Naive thymus-derived CD4-positive, alpha-beta T cell (primary cell): Measurements from ENCODE around the gene SUSD6. TPM values are rescaled to one million over a fixed set of nuclear protein-coding genes. Genes with fewer than 3 reads are reported as not detected.

Experiments
- ATAC-seq: fragments of 150-1000 bp; cut with Tn5 transposase; 2 replicates; pipeline ENCODE4 v1.10.0; 2021; ENCODE audit warnings: mild to moderate bottlenecking, moderate library complexity
- CTCF ChIA-PET: fragments of 350-600 bp; sonication (Branson Sonifier 250); formaldehyde crosslinking; loops from one replicate; lab custom pipeline; 2021; ENCODE audit warnings: antibody characterized with exemption; lab: Charles Lee
- POLR2A ChIA-PET: fragments of 350-600 bp; sonication (Branson Sonifier 250); formaldehyde crosslinking; loops from one replicate; lab custom pipeline; 2021; ENCODE audit warnings: antibody characterized with exemption, inconsistent platforms; lab: Charles Lee
- DNase-seq, 9 donors: peaks; one replicate each; pipeline versions ENCODE4 v3.0.0 to v3.0.0-alpha.2; 2020 to 2022; ENCODE audit warnings: mixed read lengths in 1 of 9
- H3K27ac ChIP-seq: one replicate; pipeline ENCODE4 v1.7.0; 2013; ENCODE audit warnings: mild to moderate bottlenecking, low read depth, low read length, moderate library complexity
- H3K27me3 ChIP-seq, 2 donors: one replicate each; pipeline ENCODE4 v1.7.0; 2013; ENCODE audit warnings: low read length in 2 of 2, mild to moderate bottlenecking in 2 of 2, moderate library complexity in 2 of 2; ENCODE audit not compliant: control insufficient read depth in 2 of 2, insufficient read depth in 2 of 2
- H3K36me3 ChIP-seq, 3 experiments: 1 replicate in 2 of 3; 2 replicates in 1 of 3; pipeline ENCODE4 v1.7.0; 2013; ENCODE audit warnings: low read length in 3 of 3, mild to moderate bottlenecking in 3 of 3, moderate library complexity in 1 of 3; ENCODE audit not compliant: insufficient read depth in 3 of 3, control insufficient read depth in 2 of 3
- H3K4me1 ChIP-seq, 2 donors: one replicate each; pipeline ENCODE4 v1.7.0; 2013; ENCODE audit warnings: low read length in 2 of 2, mild to moderate bottlenecking in 2 of 2, moderate library complexity in 1 of 2; ENCODE audit not compliant: control insufficient read depth in 2 of 2, insufficient read depth in 2 of 2
- H3K4me3 ChIP-seq: 2 replicates; pipeline ENCODE4 v1.7.0; 2013; ENCODE audit warnings: mild to moderate bottlenecking, low read length
- H3K9me3 ChIP-seq, 3 experiments: 1 replicate in 2 of 3; 2 replicates in 1 of 3; pipeline ENCODE4 v1.7.0; 2013; ENCODE audit warnings: low read length in 3 of 3; ENCODE audit not compliant: control insufficient read depth in 2 of 3
- H3K27ac Mint-ChIP-seq, 9 donors: one replicate each; pipeline ENCODE4 v1.8.0; 2020 to 2022; ENCODE audit warnings: mixed read lengths in 9 of 9, mild to moderate bottlenecking in 8 of 9, moderate library complexity in 5 of 9, inconsistent platforms in 2 of 9
- H3K27me3 Mint-ChIP-seq, 5 donors: one replicate each; pipeline ENCODE4 v1.8.0; 2021 to 2022; ENCODE audit warnings: mixed read lengths in 5 of 5, mild to moderate bottlenecking in 1 of 5
- H3K36me3 Mint-ChIP-seq, 5 donors: one replicate each; pipeline ENCODE4 v1.8.0; 2020 to 2022; ENCODE audit warnings: mixed read lengths in 5 of 5, mild to moderate bottlenecking in 3 of 5, inconsistent platforms in 1 of 5
- H3K4me1 Mint-ChIP-seq, 7 donors: one replicate each; pipeline ENCODE4 v1.8.0; 2020 to 2022; ENCODE audit warnings: mixed read lengths in 7 of 7, mild to moderate bottlenecking in 3 of 7, inconsistent platforms in 1 of 7
- H3K4me3 Mint-ChIP-seq, 10 donors: one replicate each; pipeline ENCODE4 v1.8.0; 2020 to 2022; ENCODE audit warnings: mild to moderate bottlenecking in 10 of 10, mixed read lengths in 10 of 10, moderate library complexity in 6 of 10, inconsistent platforms in 2 of 10
- H3K9me3 Mint-ChIP-seq, 11 donors: one replicate each; pipeline ENCODE4 v1.8.0; 2020 to 2022; ENCODE audit warnings: mixed read lengths in 11 of 11, mild to moderate bottlenecking in 4 of 11, inconsistent platforms in 1 of 11, moderate library complexity in 1 of 11
- intact Hi-C, 2 donors: fragments of 100-400 bp; cut with micrococcal nuclease; formaldehyde crosslinking; loops; one replicate each; pipeline ENCODE4 v1.15.1; 2023
- polyA plus RNA-seq, 2 donors: library from polyadenylated mRNA; unstranded; fragments of 300-500 nt; fragmentation: Illumina TruSeq; gene quantifications; one replicate each; pipeline ENCODE4 v1.2.3, GENCODE V29; 2021
- total RNA-seq, 6 experiments: library from RNA in 5 of 6; stranded (reverse) in 5 of 6; gene quantifications; 1 replicate in 5 of 6; 2 replicates in 1 of 6; pipeline ENCODE4 v1.2.3 and lab custom pipeline; 2021 to 2026

Gene SUSD6
- total and polyA plus RNA-seq, 7 experiments from 2014 or later, result 4.3 to 90.8 (median 44.6) TPM

DNA sequence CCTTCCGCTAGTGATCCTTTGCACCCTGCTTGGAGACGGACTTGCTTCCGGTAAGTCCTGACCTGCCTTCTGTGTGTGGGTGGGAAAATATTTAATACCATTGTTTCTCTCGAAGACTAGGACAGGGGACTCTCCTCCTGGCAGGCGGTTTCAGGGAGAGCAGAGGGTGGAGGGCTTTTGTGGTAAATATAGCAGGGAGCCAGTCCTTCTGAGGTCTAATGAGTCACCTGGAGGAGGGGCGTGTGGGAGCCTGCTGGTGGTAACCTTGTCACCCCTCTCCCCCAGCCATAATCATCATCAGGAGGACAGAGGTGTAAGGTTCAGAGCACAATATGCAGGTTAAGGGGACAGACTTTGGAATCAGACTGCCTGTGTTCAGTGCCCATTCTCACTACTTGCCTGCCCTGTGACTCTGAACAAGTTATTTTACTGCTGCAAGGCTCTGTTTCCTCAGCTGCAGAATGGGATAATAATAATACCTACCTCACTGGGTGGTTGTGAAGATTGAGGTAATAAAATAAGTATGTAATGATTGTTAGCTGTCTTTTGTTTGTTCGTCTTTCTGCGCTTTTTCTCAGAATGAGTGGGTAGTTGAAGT, 47.4 kb downstream of the SUSD6 start:
- H3K9me3 ChIP-seq, result no peaks in the 10 kb centered on the region
- Mint-ChIP-seq H3K27ac (peak overlapping the region in 6 of 9 donors; percentile 8 to 38 (median 20)), H3K4me3 (no peak overlapping the region), H3K27me3 (no peaks in the 10 kb centered on the region), H3K36me3 (peaks cover 9 to 37% (median 28%) of the 10 kb centered on the region in 5 donors), H3K9me3 (no peaks in the 10 kb centered on the region), H3K4me1 (peaks cover 69 to 96% (median 82%) of the 10 kb centered on the region in 7 donors)
- intact Hi-C loops, result no loop called here
- no peak for ATAC-seq
- H3K4me3 ChIP-seq, result no peak overlapping the region
- H3K27me3 ChIP-seq, result no peaks in the 10 kb centered on the region
- CTCF ChIA-PET, result interaction anchor here (1.2 kb wide), 1 partner anchor 11 kb away, joined by 3 read pairs; no protein-coding TSS in a partner anchor
- H3K27ac ChIP-seq, result no peak overlapping the region
- DNase-seq, result no peak
- H3K36me3 ChIP-seq, result peaks cover 0 to 22% (median 0%) of the 10 kb centered on the region in 3 experiments
- peaks cover 9 to 21% of the 10 kb centered on the region in 2 donors for H3K4me1 ChIP-seq
- POLR2A ChIA-PET, result interaction anchor here (0.6 kb wide), 1 partner anchor 253 kb away, joined by 3 read pairs; no protein-coding TSS in a partner anchor

DNA sequence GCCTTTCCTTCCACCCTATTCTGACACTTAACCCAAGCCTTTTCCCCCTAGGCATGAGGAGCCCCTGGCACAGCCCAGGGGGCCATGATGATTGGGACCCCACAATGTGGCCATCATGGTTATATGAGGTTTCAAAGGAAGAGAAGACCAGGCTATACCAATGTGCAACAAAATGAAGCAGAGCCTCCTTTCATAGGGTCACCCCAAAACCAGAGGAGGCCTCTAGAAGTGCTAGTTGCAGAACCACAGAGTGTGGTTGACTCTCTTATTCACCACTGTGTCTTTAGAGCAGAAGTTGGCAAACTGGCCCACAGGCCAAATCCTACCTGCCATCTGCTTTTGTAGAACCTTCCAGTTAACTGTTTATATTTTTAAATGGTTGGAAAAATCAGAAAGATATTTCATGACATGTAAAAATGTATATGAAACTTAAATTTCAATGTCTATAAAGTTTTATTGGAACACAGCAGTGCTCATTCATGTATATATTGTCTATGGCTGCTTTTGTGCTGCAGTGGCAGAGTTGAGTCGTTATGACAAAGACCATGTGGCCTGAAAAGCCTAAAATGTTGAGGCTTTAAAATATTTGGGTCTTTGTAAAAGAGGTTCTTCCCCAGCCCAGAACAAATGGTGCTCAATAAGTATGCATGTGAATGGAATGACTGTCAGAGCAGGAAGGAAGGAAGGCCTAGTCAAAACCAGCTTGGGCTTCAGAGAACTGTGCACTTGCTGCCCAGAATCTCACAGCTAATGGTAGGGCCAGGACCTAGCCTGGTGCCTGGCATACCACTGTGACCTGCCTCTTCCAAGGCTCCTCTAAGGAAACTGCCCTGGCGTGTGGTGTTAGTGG, 49.2 kb downstream of the SUSD6 start:
- Histone ChIP-seq H3K27ac (no peak overlapping the region), H3K27me3 (no peaks in the 10 kb centered on the region), H3K4me3 (no peak overlapping the region), H3K9me3 (no peaks in the 10 kb centered on the region), H3K4me1 (peaks cover 9 to 26% of the 10 kb centered on the region in 2 donors), H3K36me3 (peaks cover 0 to 22% (median 0%) of the 10 kb centered on the region in 3 experiments)
- POLR2A ChIA-PET, result no interaction called here
- no peak for DNase-seq
- H3K9me3 Mint-ChIP-seq, result no peaks in the 10 kb centered on the region
- no peak for ATAC-seq
- intact Hi-C loops, result no loop called here
- peak overlapping the region in 8 of 9 donors; percentile 9 to 81 (median 46) for H3K27ac Mint-ChIP-seq
- H3K4me1 Mint-ChIP-seq, result peaks cover 65 to 96% (median 82%) of the 10 kb centered on the region in 7 donors
- H3K27me3 Mint-ChIP-seq, result no peaks in the 10 kb centered on the region
- CTCF ChIA-PET, result no interaction called here
- H3K36me3 Mint-ChIP-seq, result peaks cover 9 to 44% (median 25%) of the 10 kb centered on the region in 5 donors
- peak overlapping the region in 1 of 10 donors; percentile 71 for H3K4me3 Mint-ChIP-seq

DNA sequence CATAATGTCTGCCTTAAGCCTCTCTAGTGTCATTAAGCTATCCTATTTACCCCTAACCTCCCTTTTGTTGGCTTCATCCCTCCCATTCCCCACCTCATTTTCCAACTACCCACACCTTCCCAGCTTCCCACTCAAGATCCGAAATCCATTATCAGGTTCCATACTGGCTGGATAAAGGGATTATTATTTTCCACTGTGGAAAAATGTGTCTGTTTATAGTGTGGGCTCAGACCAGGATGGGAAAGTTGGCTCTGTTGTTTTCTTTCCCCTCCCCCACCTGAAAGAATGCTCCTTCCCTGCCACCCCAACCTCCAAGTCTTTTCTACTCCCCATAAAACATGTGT, 49.8 kb downstream of the SUSD6 start:
- ChIA-PET POLR2A (no interaction called here), CTCF (no interaction called here)
- Mint-ChIP-seq H3K9me3 (no peaks in the 10 kb centered on the region), H3K36me3 (peaks cover 9 to 47% (median 25%) of the 10 kb centered on the region in 5 donors), H3K27ac (peak overlapping the region; percentile 9 to 81 (median 33)), H3K4me1 (peaks cover 59 to 96% (median 82%) of the 10 kb centered on the region in 7 donors), H3K4me3 (peak overlapping the region in 2 of 10 donors; percentile 10 to 71), H3K27me3 (no peaks in the 10 kb centered on the region)
- Histone ChIP-seq H3K27me3 (no peaks in the 10 kb centered on the region), H3K36me3 (peaks cover 0 to 22% (median 0%) of the 10 kb centered on the region in 3 experiments), H3K4me1 (peaks cover 9 to 26% of the 10 kb centered on the region in 2 donors), H3K27ac (no peak overlapping the region), H3K4me3 (no peak overlapping the region), H3K9me3 (no peaks in the 10 kb centered on the region)
- intact Hi-C loops, result no loop called here
- ATAC-seq (no peak), DNase-seq (no peak)

DNA sequence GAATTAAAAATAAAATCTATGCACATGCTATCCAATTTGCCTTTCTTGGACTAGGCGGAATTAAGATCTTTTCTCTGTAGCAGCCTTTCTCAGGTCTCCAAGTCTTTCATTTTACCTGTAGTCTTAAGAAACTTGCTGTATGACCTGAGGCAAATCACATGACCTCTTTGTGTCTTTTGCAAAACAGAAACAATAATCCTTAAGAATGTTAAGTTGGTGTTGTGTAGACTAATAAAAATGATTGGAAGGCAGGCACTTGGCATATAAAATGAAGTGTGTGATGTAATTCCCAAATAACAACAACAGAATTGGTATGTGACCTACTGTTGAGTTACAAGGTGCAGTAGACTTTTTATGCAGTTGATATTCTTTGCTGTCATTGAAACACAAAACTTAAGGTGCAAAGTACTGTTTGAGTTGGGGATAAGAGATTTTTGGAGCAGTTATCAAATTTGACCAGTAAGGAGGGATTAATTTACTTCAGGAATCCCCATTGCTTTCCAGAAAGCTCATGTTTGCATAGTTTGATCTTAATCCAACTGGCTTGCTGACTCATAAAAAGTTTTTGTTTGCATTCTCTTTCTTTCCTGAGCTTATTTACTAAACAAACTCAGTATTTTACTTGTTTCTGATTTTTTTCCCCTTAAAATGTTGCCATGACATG, 51.4 kb downstream of the SUSD6 start:
- Mint-ChIP-seq H3K36me3 (peaks cover 12 to 53% (median 28%) of the 10 kb centered on the region in 5 donors), H3K27me3 (no peaks in the 10 kb centered on the region), H3K4me1 (peaks cover 53 to 94% (median 90%) of the 10 kb centered on the region in 7 donors), H3K27ac (peak overlapping the region; percentile 14 to 77 (median 68)), H3K4me3 (peak overlapping the region in 1 of 10 donors; percentile 20), H3K9me3 (peaks cover 0 to 5% (median 2%) of the 10 kb centered on the region in 11 donors)
- ATAC-seq (no peak), DNase-seq (no peak)
- peaks cover 15 to 36% of the 10 kb centered on the region in 2 donors for H3K4me1 ChIP-seq
- H3K4me3 ChIP-seq, result no peak overlapping the region
- peaks cover 0 to 22% (median 0%) of the 10 kb centered on the region in 3 experiments for H3K36me3 ChIP-seq
- peak overlapping the region; percentile 16 for H3K27ac ChIP-seq
- no peaks in the 10 kb centered on the region for H3K9me3 ChIP-seq
- H3K27me3 ChIP-seq, result no peaks in the 10 kb centered on the region
- CTCF ChIA-PET, result no interaction called here
- POLR2A ChIA-PET, result interaction anchor here (0.6 kb wide), 1 partner anchor 19 kb away, joined by 3 read pairs; no protein-coding TSS in a partner anchor
- intact Hi-C loops, result loop anchor here in 1 of 2 donors (1.0 kb wide), 1 partner anchor 37 kb away; no protein-coding TSS in a partner anchor

DNA sequence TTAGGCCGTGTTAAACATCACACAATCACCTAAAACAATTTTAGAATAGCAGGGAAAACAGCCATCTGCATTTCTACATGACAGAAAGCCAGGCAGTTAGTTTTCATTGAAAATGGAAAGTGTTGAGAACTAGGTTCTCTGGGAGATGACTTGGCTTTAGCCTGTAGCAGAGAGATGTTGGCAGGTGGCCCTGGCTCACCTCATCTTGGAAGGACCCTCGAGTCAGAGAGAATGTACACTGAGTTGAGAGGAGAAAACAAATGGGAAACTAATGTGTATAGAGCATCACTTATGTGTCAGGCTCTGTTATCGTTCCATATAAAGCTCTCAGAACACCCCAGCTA, 51.9 kb downstream of the SUSD6 start:
- no peak overlapping the region for H3K4me3 ChIP-seq
- intact Hi-C loops, result no loop called here
- Mint-ChIP-seq H3K27ac (peak overlapping the region in 8 of 9 donors; percentile 14 to 77 (median 67)), H3K9me3 (peaks cover 0 to 6% (median 3%) of the 10 kb centered on the region in 11 donors), H3K4me3 (no peak overlapping the region), H3K4me1 (peaks cover 54 to 94% (median 89%) of the 10 kb centered on the region in 7 donors), H3K27me3 (no peaks in the 10 kb centered on the region), H3K36me3 (peaks cover 12 to 58% (median 28%) of the 10 kb centered on the region in 5 donors)
- ChIA-PET CTCF (no interaction called here), POLR2A (no interaction called here)
- DNase-seq (no peak), ATAC-seq (no peak)
- H3K27me3 ChIP-seq, result no peaks in the 10 kb centered on the region
- no peaks in the 10 kb centered on the region for H3K9me3 ChIP-seq
- peaks cover 19 to 41% of the 10 kb centered on the region in 2 donors for H3K4me1 ChIP-seq
- peak overlapping the region; percentile 16 for H3K27ac ChIP-seq
- peaks cover 0 to 22% (median 0%) of the 10 kb centered on the region in 3 experiments for H3K36me3 ChIP-seq

DNA sequence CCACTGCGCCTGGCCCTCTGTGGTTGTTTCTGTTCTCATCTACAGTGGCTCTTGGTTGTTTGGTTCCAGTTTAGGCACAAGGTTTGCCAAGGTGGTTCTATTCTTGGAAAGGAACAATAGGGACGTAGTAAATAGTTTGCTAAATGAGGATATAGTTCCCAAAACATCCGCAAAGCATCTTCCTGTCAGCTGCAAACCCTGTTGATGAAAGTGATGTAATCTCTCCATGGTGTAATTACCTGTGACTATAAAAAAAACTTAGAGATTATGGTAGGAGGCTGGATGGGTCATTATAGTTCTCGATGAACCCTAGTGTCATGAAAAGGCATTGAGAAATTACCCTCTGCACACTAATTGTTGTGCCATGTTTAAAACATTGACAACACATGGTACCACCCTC, 52.9 kb downstream of the SUSD6 start:
- H3K9me3 ChIP-seq, result no peaks in the 10 kb centered on the region
- Mint-ChIP-seq H3K4me1 (peaks cover 59 to 92% (median 90%) of the 10 kb centered on the region in 7 donors), H3K27ac (peak overlapping the region in 8 of 9 donors; percentile 30 to 79 (median 57)), H3K9me3 (peaks cover 0 to 8% (median 3%) of the 10 kb centered on the region in 11 donors), H3K27me3 (no peaks in the 10 kb centered on the region), H3K36me3 (peaks cover 4 to 55% (median 18%) of the 10 kb centered on the region in 5 donors), H3K4me3 (no peak overlapping the region)
- no peak overlapping the region for H3K27ac ChIP-seq
- no peak for ATAC-seq
- no peak overlapping the region for H3K4me3 ChIP-seq
- intact Hi-C loops, result no loop called here
- no peak for DNase-seq
- peaks cover 21 to 49% of the 10 kb centered on the region in 2 donors for H3K4me1 ChIP-seq
- H3K27me3 ChIP-seq, result no peaks in the 10 kb centered on the region
- H3K36me3 ChIP-seq, result peaks cover 0 to 12% (median 0%) of the 10 kb centered on the region in 3 experiments
- CTCF ChIA-PET, result no interaction called here
- POLR2A ChIA-PET, result no interaction called here
